CD8-positive, alpha-beta memory T cell (primary cell): ENCODE results near the gene RGL3. TPM values are rescaled to one million over a fixed set of nuclear protein-coding genes. Genes with fewer than 3 reads are reported as not detected.
"Not testable (repeated sequence)": the region's sequence is repeated elsewhere in the genome, so short reads cannot be mapped to it uniquely, and the experiment has no call there.

Experiments used
- CTCF ChIA-PET: fragments of 350-600 bp; sonication (Branson Sonifier 250); formaldehyde crosslinking; loops from one replicate; lab custom pipeline; 2021; ENCODE audit warnings: antibody characterized with exemption; lab: Charles Lee
- POLR2A ChIA-PET: fragments of 350-600 bp; sonication (Branson Sonifier 250); formaldehyde crosslinking; loops from one replicate; lab custom pipeline; 2021; ENCODE audit warnings: antibody characterized with exemption; lab: Charles Lee
- DNase-seq, 5 donors: peaks; one replicate each; pipeline versions ENCODE4 v3.0.0 to v3.0.0-alpha.2; 2020 to 2022; ENCODE audit warnings: mixed read lengths in 1 of 5
- H3K27ac ChIP-seq: one replicate; pipeline ENCODE4 v1.7.0; 2013; ENCODE audit warnings: low read depth, mild to moderate bottlenecking, low read length, moderate library complexity
- H3K27me3 ChIP-seq: 2 replicates; pipeline ENCODE4 v1.7.0; 2013; ENCODE audit warnings: low read length, mild to moderate bottlenecking; ENCODE audit not compliant: insufficient read depth, poor library complexity, severe bottlenecking
- H3K36me3 ChIP-seq: 2 replicates; pipeline ENCODE4 v1.7.0; 2013; ENCODE audit warnings: mild to moderate bottlenecking, low read length, moderate library complexity; ENCODE audit not compliant: insufficient read depth
- H3K4me1 ChIP-seq: 2 replicates; pipeline ENCODE4 v1.7.0; 2013; ENCODE audit warnings: mild to moderate bottlenecking, low read length, moderate library complexity; ENCODE audit not compliant: insufficient read depth
- H3K4me3 ChIP-seq: 2 replicates; pipeline ENCODE4 v1.7.0; 2013; ENCODE audit warnings: mild to moderate bottlenecking, low read length
- H3K9me3 ChIP-seq: 2 replicates; pipeline ENCODE4 v1.7.0; 2013; ENCODE audit warnings: mild to moderate bottlenecking, low read length
- H3K27ac Mint-ChIP-seq, 8 donors: one replicate each; pipeline ENCODE4 v1.8.0; 2020 to 2021; ENCODE audit warnings: mixed read lengths in 8 of 8, mild to moderate bottlenecking in 6 of 8, inconsistent platforms in 3 of 8, moderate library complexity in 3 of 8
- H3K27me3 Mint-ChIP-seq, 2 donors: one replicate each; pipeline ENCODE4 v1.8.0; 2020 to 2021; ENCODE audit warnings: mixed read lengths in 2 of 2, mild to moderate bottlenecking in 1 of 2, moderate library complexity in 1 of 2
- H3K36me3 Mint-ChIP-seq, 3 donors: one replicate each; pipeline ENCODE4 v1.8.0; 2020 to 2021; ENCODE audit warnings: mixed read lengths in 3 of 3, inconsistent platforms in 1 of 3, mild to moderate bottlenecking in 1 of 3
- H3K4me1 Mint-ChIP-seq, 3 donors: one replicate each; pipeline ENCODE4 v1.8.0; 2020 to 2021; ENCODE audit warnings: mixed read lengths in 3 of 3, inconsistent platforms in 1 of 3, mild to moderate bottlenecking in 1 of 3
- H3K4me3 Mint-ChIP-seq, 7 donors: one replicate each; pipeline ENCODE4 v1.8.0; 2020 to 2021; ENCODE audit warnings: mixed read lengths in 7 of 7, mild to moderate bottlenecking in 6 of 7, moderate library complexity in 4 of 7, inconsistent platforms in 2 of 7
- H3K9me3 Mint-ChIP-seq, 5 donors: one replicate each; pipeline ENCODE4 v1.8.0; 2020 to 2022; ENCODE audit warnings: mixed read lengths in 5 of 5, mild to moderate bottlenecking in 3 of 5, moderate library complexity in 2 of 5, inconsistent platforms in 1 of 5
- polyA plus RNA-seq: library from polyadenylated mRNA; unstranded; fragments of 300-500 nt; fragmentation: Illumina TruSeq; gene quantifications from one replicate; pipeline ENCODE4 v1.2.3, GENCODE V29; 2021
- total RNA-seq, 2 experiments: library from RNA; stranded (reverse); gene quantifications; one replicate each; pipeline ENCODE4 v1.2.3, GENCODE V29; 2021

RGL3 gene
- total RNA-seq, result not detected
- not detected for polyA plus RNA-seq

GRCh38 chr19:11418549-11419506 is at the start of gene RGL3:
RGL3 (minus strand) TSS chr19:11419314; CDS start chr19:11419278, 36 bp downstream.
- DNase-seq, result no peak
- Histone ChIP-seq H3K27me3 (peaks cover 36% of the 10 kb centered on the region), H3K27ac (no peak within 1 kb of the TSS), H3K4me1 (peaks cover 37% of the 10 kb centered on the region), H3K36me3 (no peaks in the 10 kb centered on the region), H3K4me3 (no peak within 1 kb of the TSS), H3K9me3 (no peaks in the 10 kb centered on the region)
- ChIA-PET CTCF (interaction anchor here (1.0 to 1.2 kb wide), 2 partner anchors 12 to 63 kb away, joined by 3 read pairs; no protein-coding TSS in a partner anchor), POLR2A (interaction anchor here (0.5 to 0.8 kb wide), 2 partner anchors 44 to 78 kb away, joined by 6 read pairs; no protein-coding TSS in a partner anchor)
- peak within 1 kb of the TSS in 4 of 7 donors; percentile 19 to 74 (median 58) for H3K4me3 Mint-ChIP-seq
- no peaks in the 10 kb centered on the region for H3K36me3 Mint-ChIP-seq
- peaks cover 42 to 60% of the 10 kb centered on the region in 2 donors for H3K27me3 Mint-ChIP-seq
- peaks cover 32 to 50% (median 37%) of the 10 kb centered on the region in 3 donors for H3K4me1 Mint-ChIP-seq
- H3K27ac Mint-ChIP-seq, result peak within 1 kb of the TSS in 2 of 8 donors; percentile 43 to 82
- no peaks in the 10 kb centered on the region for H3K9me3 Mint-ChIP-seq

- H3K27ac Mint-ChIP-seq, CTCF ChIA-PET, H3K4me1 Mint-ChIP-seq, H3K9me3 Mint-ChIP-seq, H3K36me3 Mint-ChIP-seq, H3K27ac ChIP-seq, H3K9me3 ChIP-seq, POLR2A ChIA-PET, H3K27me3 ChIP-seq, H3K4me3 ChIP-seq, H3K4me1 ChIP-seq, H3K36me3 ChIP-seq, DNase-seq, H3K4me3 Mint-ChIP-seq: not testable (repeated sequence)
- peaks cover 9 to 11% of the 10 kb centered on the region in 2 donors for H3K27me3 Mint-ChIP-seq
Observed at GRCh38 chr19:11468266-11468845, 49.2 kb upstream of the RGL3 start.

GRCh38 chr19:11465600-11465999 is 46.5 kb upstream of the RGL3 start:
- Mint-ChIP-seq H3K36me3 (no peaks in the 10 kb centered on the region), H3K9me3 (no peaks in the 10 kb centered on the region), H3K27ac (no peak overlapping the region), H3K27me3 (peaks cover 4 to 9% of the 10 kb centered on the region in 2 donors), H3K4me1 (peaks cover 0 to 3% (median 0%) of the 10 kb centered on the region in 3 donors), H3K4me3 (no peak overlapping the region)
- Histone ChIP-seq H3K4me1 (no peaks in the 10 kb centered on the region), H3K27me3 (no peaks in the 10 kb centered on the region), H3K36me3 (no peaks in the 10 kb centered on the region), H3K27ac (no peak overlapping the region), H3K4me3 (no peak overlapping the region), H3K9me3 (no peaks in the 10 kb centered on the region)
- POLR2A ChIA-PET, result no interaction called here
- CTCF ChIA-PET, result no interaction called here
- no peak for DNase-seq

GRCh38 chr19:11464333-11465265 is 45.5 kb upstream of the RGL3 start:
- Mint-ChIP-seq H3K9me3 (no peaks in the 10 kb centered on the region), H3K36me3 (no peaks in the 10 kb centered on the region), H3K27me3 (peaks cover 6 to 19% of the 10 kb centered on the region in 2 donors), H3K27ac (no peak overlapping the region), H3K4me3 (no peak overlapping the region), H3K4me1 (peaks cover 0 to 3% (median 0%) of the 10 kb centered on the region in 3 donors)
- H3K36me3 ChIP-seq, result no peaks in the 10 kb centered on the region
- ChIA-PET CTCF (no interaction called here), POLR2A (no interaction called here)
- H3K9me3 ChIP-seq, result no peaks in the 10 kb centered on the region
- H3K4me3 ChIP-seq, result no peak overlapping the region
- no peaks in the 10 kb centered on the region for H3K27me3 ChIP-seq
- H3K4me1 ChIP-seq, result no peaks in the 10 kb centered on the region
- no peak overlapping the region for H3K27ac ChIP-seq
- DNase-seq, result no peak

- Histone ChIP-seq H3K27ac (no peak overlapping the region), H3K36me3 (no peaks in the 10 kb centered on the region), H3K9me3 (no peaks in the 10 kb centered on the region), H3K27me3 (no peaks in the 10 kb centered on the region), H3K4me3 (no peak overlapping the region), H3K4me1 (no peaks in the 10 kb centered on the region)
- no peaks in the 10 kb centered on the region for H3K9me3 Mint-ChIP-seq
- POLR2A ChIA-PET, result no interaction called here
- H3K36me3 Mint-ChIP-seq, result no peaks in the 10 kb centered on the region
- CTCF ChIA-PET, result no interaction called here
- H3K4me3 Mint-ChIP-seq, result no peak overlapping the region
- peaks cover 4 to 16% of the 10 kb centered on the region in 2 donors for H3K27me3 Mint-ChIP-seq
- no peak for DNase-seq
- peaks cover 0 to 3% (median 0%) of the 10 kb centered on the region in 3 donors for H3K4me1 Mint-ChIP-seq
- H3K27ac Mint-ChIP-seq, result peak overlapping the region in 3 of 8 donors; percentile 21 to 43 (median 33)
Observed at GRCh38 chr19:11463391-11463790, 44.3 kb upstream of the RGL3 start.

- no peak for DNase-seq
- H3K4me1 Mint-ChIP-seq, result peaks cover 0 to 3% (median 0%) of the 10 kb centered on the region in 3 donors
- no peaks in the 10 kb centered on the region for H3K9me3 Mint-ChIP-seq
- peak overlapping the region in 1 of 8 donors; percentile 19 for H3K27ac Mint-ChIP-seq
- Histone ChIP-seq H3K36me3 (no peaks in the 10 kb centered on the region), H3K4me3 (no peak overlapping the region), H3K27ac (no peak overlapping the region), H3K27me3 (no peaks in the 10 kb centered on the region), H3K9me3 (no peaks in the 10 kb centered on the region), H3K4me1 (no peaks in the 10 kb centered on the region)
- CTCF ChIA-PET, result no interaction called here
- H3K36me3 Mint-ChIP-seq, result no peaks in the 10 kb centered on the region
- POLR2A ChIA-PET, result no interaction called here
- peaks cover 7 to 18% of the 10 kb centered on the region in 2 donors for H3K27me3 Mint-ChIP-seq
- no peak overlapping the region for H3K4me3 Mint-ChIP-seq
Observed at GRCh38 chr19:11461453-11461852, 42.3 kb upstream of the RGL3 start.

- Histone ChIP-seq H3K27me3 (no peaks in the 10 kb centered on the region), H3K4me1 (no peaks in the 10 kb centered on the region), H3K9me3 (no peaks in the 10 kb centered on the region), H3K4me3 (no peak overlapping the region), H3K27ac (no peak overlapping the region), H3K36me3 (no peaks in the 10 kb centered on the region)
- DNase-seq, result no peak
- Mint-ChIP-seq H3K9me3 (no peaks in the 10 kb centered on the region), H3K4me3 (no peak overlapping the region), H3K36me3 (no peaks in the 10 kb centered on the region), H3K4me1 (peaks cover 0 to 3% (median 0%) of the 10 kb centered on the region in 3 donors), H3K27ac (no peak overlapping the region), H3K27me3 (peaks cover 6 to 18% of the 10 kb centered on the region in 2 donors)
- CTCF ChIA-PET, result no interaction called here
- POLR2A ChIA-PET, result no interaction called here
Observed at GRCh38 chr19:11460207-11460606, 41.1 kb upstream of the RGL3 start.
